ENCODE results near the gene PIGB.

PIGB gene

DNA sequence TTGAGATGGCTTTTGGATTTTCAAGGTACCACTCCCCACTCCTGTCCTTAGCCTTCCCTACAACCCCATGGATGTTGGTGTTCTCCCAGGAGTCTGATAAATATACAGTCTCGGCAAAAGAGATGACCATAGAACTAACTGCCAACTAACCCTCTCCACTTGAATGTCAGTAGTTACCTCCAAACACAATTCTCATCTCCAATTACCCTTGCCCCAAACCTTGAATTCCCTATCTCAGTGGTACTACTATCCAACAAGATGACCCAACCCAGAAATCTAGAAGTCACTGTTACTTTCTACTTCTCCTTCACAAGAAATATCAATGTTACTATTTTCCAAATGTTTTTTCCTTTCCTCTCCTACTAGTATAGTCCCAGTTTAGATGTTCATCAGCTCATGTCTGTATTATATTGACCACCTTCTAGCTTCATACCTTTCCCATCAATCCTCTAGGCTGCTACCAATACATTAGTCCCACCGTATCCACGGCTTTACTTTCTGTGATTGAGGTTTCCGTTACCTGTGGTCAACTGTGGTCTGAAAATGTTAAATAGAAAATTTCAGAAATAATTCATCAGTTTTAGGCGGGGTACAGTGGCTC is 38.1 kb downstream of the PIGB start:
- Histone ChIP-seq H3K27me3 (ENCODE audit: control insufficient read depth, insufficient read depth, low read length) (no peaks in the 10 kb centered on the region), H3K9ac (ENCODE audit: low read length) (no peak overlapping the region), H3K27ac (ENCODE audit: low read length) (no peak overlapping the region), H3K9me3 (ENCODE audit: control insufficient read depth, low read depth, low read length) (no peaks in the 10 kb centered on the region), H3K36me3 (ENCODE audit: control insufficient read depth, low read depth, low read length) (no peaks in the 10 kb centered on the region), H3K4me3 (ENCODE audit: low read length) (no peak overlapping the region), H3K4me1 (ENCODE audit: control insufficient read depth, low read depth, low read length) (peaks cover 16% of the 10 kb centered on the region)

DNA sequence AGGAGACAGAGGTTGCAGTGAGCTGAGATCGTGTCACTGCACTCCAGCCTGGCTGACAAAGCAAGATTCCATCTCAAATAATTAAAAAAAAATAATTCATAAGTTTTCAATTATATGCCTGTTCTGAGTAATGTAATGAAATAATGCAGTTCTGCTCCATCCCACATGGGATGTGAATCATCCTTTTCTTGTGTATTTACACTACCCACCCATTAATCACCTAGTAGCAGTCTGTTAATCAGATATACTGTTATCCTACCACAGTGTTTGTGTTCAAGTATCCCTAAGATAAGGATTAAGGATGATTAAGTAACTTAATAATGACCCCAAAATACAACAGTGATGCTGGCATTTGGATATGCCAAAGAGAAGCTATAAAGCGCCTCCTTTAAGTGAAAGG is 38.8 kb downstream of the PIGB start:
- Histone ChIP-seq H3K9ac (ENCODE audit: low read length) (no peak overlapping the region), H3K27me3 (ENCODE audit: control insufficient read depth, insufficient read depth, low read length) (no peaks in the 10 kb centered on the region), H3K27ac (ENCODE audit: low read length) (no peak overlapping the region), H3K4me3 (ENCODE audit: low read length) (no peak overlapping the region), H3K4me1 (ENCODE audit: control insufficient read depth, low read depth, low read length) (peaks cover 9% of the 10 kb centered on the region), H3K9me3 (ENCODE audit: control insufficient read depth, low read depth, low read length) (no peaks in the 10 kb centered on the region), H3K36me3 (ENCODE audit: control insufficient read depth, low read depth, low read length) (no peaks in the 10 kb centered on the region)

DNA sequence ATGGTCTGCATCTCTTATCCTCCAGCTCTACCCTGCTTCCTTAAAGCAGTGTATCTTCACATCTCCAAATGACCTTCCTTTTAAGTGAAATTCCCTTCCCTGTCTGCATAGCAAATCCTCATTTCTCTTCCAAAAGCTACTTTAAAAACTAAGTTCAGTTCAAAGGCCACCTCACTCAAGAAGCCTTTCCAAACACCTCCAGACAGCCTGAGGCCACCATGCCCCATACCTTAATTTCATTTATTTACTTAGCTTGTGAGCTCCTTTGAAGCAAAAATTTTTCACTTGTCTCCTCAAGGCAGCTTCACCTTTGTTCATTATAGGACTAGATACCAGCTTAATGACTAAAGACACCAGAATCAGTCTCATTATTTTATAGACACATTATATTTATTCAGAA is 39.4 kb downstream of the PIGB start:
- H3K9ac ChIP-seq (ENCODE audit: low read length): no peak overlapping the region

DNA sequence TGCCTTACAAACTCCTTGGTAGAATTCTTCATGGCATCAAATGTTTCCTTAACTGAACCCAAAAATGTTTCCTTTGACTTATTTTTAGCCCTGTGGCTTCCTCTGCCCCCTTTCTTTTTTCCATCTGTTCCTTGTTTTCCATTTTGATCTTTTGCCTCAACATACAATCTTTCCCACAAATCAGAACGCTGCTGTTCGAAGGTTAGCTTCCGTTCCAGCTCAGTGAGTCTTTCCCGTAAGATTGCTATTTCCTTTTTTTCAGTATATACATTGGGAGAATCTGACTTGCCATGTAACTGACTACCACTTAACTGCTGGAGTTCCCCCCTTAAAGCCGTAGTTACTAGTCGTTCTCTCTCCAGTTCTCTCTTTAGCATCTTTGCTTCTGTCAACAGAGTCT is 41.2 kb downstream of the PIGB start:
- Histone ChIP-seq H3K9me3 (ENCODE audit: control insufficient read depth, low read depth, low read length) (no peaks in the 10 kb centered on the region), H3K4me3 (ENCODE audit: low read length) (no peak overlapping the region), H3K4me1 (ENCODE audit: control insufficient read depth, low read depth, low read length) (no peaks in the 10 kb centered on the region), H3K27ac (ENCODE audit: low read length) (no peak overlapping the region), H3K9ac (ENCODE audit: low read length) (no peak overlapping the region), H3K36me3 (ENCODE audit: control insufficient read depth, low read depth, low read length) (no peaks in the 10 kb centered on the region), H3K27me3 (ENCODE audit: control insufficient read depth, insufficient read depth, low read length) (no peaks in the 10 kb centered on the region)

More for the DNA sequence above, 39.4 kb downstream of the PIGB start:
- Histone ChIP-seq H3K36me3 (ENCODE audit: control insufficient read depth, low read depth, low read length) (no peaks in the 10 kb centered on the region), H3K4me1 (ENCODE audit: control insufficient read depth, low read depth, low read length) (peaks cover 2% of the 10 kb centered on the region), H3K4me3 (ENCODE audit: low read length) (no peak overlapping the region), H3K27ac (ENCODE audit: low read length) (no peak overlapping the region), H3K27me3 (ENCODE audit: control insufficient read depth, insufficient read depth, low read length) (no peaks in the 10 kb centered on the region), H3K9me3 (ENCODE audit: control insufficient read depth, low read depth, low read length) (no peaks in the 10 kb centered on the region)

DNA sequence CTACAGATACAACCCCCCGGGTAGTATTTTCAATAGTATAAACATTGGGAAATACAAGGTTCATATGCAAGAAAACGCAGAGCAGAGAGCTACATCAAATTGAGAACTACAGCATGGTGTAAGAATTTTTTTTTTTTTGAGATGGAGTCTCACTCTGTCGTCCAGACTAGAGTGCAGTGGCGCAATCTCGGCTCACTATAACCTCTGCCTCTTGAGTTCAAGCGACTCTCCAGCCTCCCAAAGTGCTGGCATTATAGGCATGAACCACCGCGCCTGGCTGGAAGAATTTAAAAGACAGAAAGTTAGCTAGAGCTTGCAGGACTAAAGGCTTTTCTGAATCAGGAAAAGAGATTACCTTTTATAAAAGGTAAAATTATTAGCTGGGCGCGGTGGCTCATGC is 42.0 kb downstream of the PIGB start:
- Histone ChIP-seq H3K27ac (ENCODE audit: low read length) (no peak overlapping the region), H3K4me3 (ENCODE audit: low read length) (no peak overlapping the region), H3K9ac (ENCODE audit: low read length) (no peak overlapping the region), H3K4me1 (ENCODE audit: control insufficient read depth, low read depth, low read length) (no peaks in the 10 kb centered on the region), H3K27me3 (ENCODE audit: control insufficient read depth, insufficient read depth, low read length) (no peaks in the 10 kb centered on the region), H3K36me3 (ENCODE audit: control insufficient read depth, low read depth, low read length) (no peaks in the 10 kb centered on the region), H3K9me3 (ENCODE audit: control insufficient read depth, low read depth, low read length) (no peaks in the 10 kb centered on the region)

DNA sequence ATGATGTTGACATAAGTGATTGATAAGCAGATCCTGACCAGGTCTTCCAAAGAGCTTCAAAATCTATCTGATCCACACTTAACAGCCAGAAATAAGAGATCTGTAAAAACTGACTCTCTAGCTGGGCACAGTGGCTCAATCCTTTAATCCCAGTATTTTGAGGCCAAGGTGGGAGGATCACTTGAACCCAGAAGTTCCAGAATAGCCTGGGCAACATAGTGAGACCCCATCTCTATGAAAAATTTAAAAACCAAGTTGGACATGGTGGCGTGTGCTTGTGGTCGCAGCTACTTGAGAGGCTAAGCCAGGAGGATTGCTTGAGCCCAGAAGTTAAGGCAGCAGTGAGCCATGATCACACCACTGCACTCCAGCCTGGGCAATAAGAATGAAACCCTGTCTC is 43.6 kb downstream of the PIGB start:
- H3K4me1 ChIP-seq (ENCODE audit: control insufficient read depth, low read depth, low read length): no peaks in the 10 kb centered on the region
- H3K36me3 ChIP-seq (ENCODE audit: control insufficient read depth, low read depth, low read length): no peaks in the 10 kb centered on the region
- no peak overlapping the region for H3K4me3 ChIP-seq (ENCODE audit: low read length)
- H3K9ac ChIP-seq (ENCODE audit: low read length): no peak overlapping the region
- no peaks in the 10 kb centered on the region for H3K27me3 ChIP-seq (ENCODE audit: control insufficient read depth, insufficient read depth, low read length)
- H3K9me3 ChIP-seq (ENCODE audit: control insufficient read depth, low read depth, low read length): no peaks in the 10 kb centered on the region
- H3K27ac ChIP-seq (ENCODE audit: low read length): no peak overlapping the region

DNA sequence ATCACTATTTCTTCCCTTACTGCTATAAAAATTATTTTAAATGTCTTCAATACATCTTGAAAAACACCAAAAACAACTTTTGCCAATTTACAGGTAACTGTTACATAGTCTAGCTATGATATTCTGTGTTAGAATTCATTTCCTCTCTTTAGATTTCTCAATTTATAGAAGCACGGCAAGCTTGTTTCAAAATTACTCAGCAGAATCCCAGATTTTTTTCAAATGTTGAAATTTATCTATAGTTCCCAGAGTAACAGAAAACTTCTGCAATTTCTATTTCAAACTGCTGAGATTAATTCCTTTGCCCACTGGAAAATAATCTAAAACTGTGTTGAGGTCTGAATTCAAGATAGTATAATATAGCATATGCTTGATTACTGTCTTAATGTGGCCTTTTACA is 48.0 kb downstream of the PIGB start:
- Histone ChIP-seq H3K36me3 (ENCODE audit: control insufficient read depth, low read depth, low read length) (no peaks in the 10 kb centered on the region), H3K9me3 (ENCODE audit: control insufficient read depth, low read depth, low read length) (no peaks in the 10 kb centered on the region), H3K9ac (ENCODE audit: low read length) (no peak overlapping the region), H3K4me3 (ENCODE audit: low read length) (no peak overlapping the region), H3K4me1 (ENCODE audit: control insufficient read depth, low read depth, low read length) (no peaks in the 10 kb centered on the region), H3K27me3 (ENCODE audit: control insufficient read depth, insufficient read depth, low read length) (no peaks in the 10 kb centered on the region), H3K27ac (ENCODE audit: low read length) (no peak overlapping the region)

DNA sequence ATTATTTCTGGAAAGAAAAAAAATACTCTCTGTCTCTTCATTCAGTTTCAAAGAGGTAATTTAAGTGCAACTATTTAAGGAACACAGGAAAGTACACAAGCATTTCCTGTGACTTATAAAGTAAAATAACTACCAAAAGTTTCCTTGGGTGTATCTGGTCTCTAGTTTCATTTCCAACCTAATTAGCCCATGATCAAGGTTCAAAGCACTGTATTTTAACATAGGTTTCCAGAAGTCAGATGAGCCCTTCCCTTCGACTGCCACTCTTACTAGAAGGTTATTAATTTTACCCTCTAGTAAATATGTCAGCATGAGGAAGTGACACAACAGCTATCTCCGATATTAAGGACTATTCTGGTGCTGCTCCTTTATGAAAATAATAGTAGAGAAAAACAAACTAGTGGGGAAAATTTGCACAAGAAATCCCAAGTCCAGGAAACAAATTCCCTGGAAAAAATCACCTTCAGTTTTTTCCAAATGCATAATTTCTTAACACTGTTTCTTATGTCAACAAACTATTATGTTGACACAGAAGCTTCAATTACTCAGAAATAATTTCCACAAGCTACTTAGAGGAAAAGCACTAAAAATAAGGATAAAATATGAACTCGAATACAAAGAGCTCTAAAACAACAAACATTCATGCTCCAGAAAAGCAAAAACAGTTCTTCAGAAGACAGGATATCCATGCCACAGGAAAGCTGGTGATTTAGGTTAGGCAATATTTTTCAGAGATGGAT is 53.8 kb downstream of the PIGB start:
- Histone ChIP-seq H3K27me3 (ENCODE audit: control insufficient read depth, insufficient read depth, low read length) (no peaks in the 10 kb centered on the region), H3K4me1 (ENCODE audit: control insufficient read depth, low read depth, low read length) (no peaks in the 10 kb centered on the region), H3K27ac (ENCODE audit: low read length) (no peak overlapping the region), H3K36me3 (ENCODE audit: control insufficient read depth, low read depth, low read length) (no peaks in the 10 kb centered on the region), H3K9me3 (ENCODE audit: control insufficient read depth, low read depth, low read length) (no peaks in the 10 kb centered on the region), H3K9ac (ENCODE audit: low read length) (no peak overlapping the region), H3K4me3 (ENCODE audit: low read length) (no peak overlapping the region)

DNA sequence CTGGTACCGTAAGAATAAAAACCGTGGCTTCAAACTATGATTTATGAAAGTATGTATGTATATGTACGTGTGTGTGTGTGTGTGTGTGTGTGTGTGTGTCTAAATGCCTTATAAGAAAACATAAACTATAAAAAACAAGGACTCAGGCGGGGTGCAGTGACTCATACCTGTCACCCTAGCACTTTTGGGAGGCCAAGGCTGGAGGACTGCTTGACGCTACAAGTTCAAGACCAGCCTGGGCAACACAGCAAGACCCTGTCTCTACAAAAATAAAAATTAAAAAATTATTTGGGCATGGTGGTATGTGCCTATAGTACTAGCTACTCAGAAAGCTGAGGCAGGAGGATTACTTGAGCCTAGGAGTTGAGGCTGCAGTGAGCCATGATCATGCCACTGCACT is 60.1 kb downstream of the PIGB start:
- Histone ChIP-seq H3K36me3 (ENCODE audit: control insufficient read depth, low read depth, low read length) (no peaks in the 10 kb centered on the region), H3K27me3 (ENCODE audit: control insufficient read depth, insufficient read depth, low read length) (no peaks in the 10 kb centered on the region), H3K4me1 (ENCODE audit: control insufficient read depth, low read depth, low read length) (no peaks in the 10 kb centered on the region), H3K9ac (ENCODE audit: low read length) (no peak overlapping the region), H3K4me3 (ENCODE audit: low read length) (no peak overlapping the region), H3K9me3 (ENCODE audit: control insufficient read depth, low read depth, low read length) (no peaks in the 10 kb centered on the region), H3K27ac (ENCODE audit: low read length) (no peak overlapping the region)

DNA sequence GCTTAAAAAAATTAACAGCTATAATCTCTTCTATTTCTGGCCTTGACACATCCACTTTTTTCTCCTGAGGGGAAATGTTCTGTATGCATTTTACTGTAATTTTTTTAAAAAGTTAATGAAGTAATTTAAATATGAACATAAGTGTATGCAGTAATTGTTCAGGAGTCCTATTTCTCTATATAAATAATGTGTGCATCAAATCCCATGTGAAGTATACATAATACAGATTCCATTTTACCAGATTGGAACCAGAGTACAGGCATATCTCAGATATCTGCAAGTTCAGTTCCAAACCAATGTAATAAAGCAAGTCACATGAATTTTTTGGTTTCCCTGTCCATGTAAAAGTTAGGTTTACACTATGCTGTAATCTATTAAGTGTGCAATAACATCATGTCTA is 62.6 kb downstream of the PIGB start:
- H3K36me3 ChIP-seq (ENCODE audit: control insufficient read depth, low read depth, low read length): no peaks in the 10 kb centered on the region
- H3K27me3 ChIP-seq (ENCODE audit: control insufficient read depth, insufficient read depth, low read length): no peaks in the 10 kb centered on the region
- no peak overlapping the region for H3K9ac ChIP-seq (ENCODE audit: low read length)
- H3K9me3 ChIP-seq (ENCODE audit: control insufficient read depth, low read depth, low read length): no peaks in the 10 kb centered on the region
- H3K4me3 ChIP-seq (ENCODE audit: low read length): no peak overlapping the region
- no peak overlapping the region for H3K27ac ChIP-seq (ENCODE audit: low read length)
- no peaks in the 10 kb centered on the region for H3K4me1 ChIP-seq (ENCODE audit: control insufficient read depth, low read depth, low read length)

DNA sequence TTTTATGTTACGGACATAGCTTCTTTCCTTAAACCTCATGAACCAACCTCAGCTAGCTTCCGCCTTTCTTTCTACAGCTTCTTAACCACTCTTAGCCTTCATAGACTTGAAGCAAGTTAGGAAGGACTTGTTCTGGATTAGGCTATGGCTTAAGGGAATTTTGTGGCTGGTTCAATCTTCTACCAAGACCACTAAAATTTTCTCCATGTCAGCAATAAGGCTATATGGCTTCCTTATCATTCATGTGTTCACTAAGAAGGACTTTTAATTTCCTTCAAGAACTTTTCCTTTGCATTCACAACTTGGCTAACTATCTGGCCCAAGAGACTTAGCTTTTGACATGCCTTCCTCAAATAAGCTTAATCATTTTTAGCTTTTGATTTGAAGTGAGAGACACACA is 64.7 kb downstream of the PIGB start:
- Histone ChIP-seq H3K9me3 (ENCODE audit: control insufficient read depth, low read depth, low read length) (no peaks in the 10 kb centered on the region), H3K9ac (ENCODE audit: low read length) (no peak overlapping the region), H3K27ac (ENCODE audit: low read length) (no peak overlapping the region), H3K27me3 (ENCODE audit: control insufficient read depth, insufficient read depth, low read length) (no peaks in the 10 kb centered on the region), H3K4me1 (ENCODE audit: control insufficient read depth, low read depth, low read length) (no peaks in the 10 kb centered on the region), H3K4me3 (ENCODE audit: low read length) (no peak overlapping the region), H3K36me3 (ENCODE audit: control insufficient read depth, low read depth, low read length) (no peaks in the 10 kb centered on the region)

DNA sequence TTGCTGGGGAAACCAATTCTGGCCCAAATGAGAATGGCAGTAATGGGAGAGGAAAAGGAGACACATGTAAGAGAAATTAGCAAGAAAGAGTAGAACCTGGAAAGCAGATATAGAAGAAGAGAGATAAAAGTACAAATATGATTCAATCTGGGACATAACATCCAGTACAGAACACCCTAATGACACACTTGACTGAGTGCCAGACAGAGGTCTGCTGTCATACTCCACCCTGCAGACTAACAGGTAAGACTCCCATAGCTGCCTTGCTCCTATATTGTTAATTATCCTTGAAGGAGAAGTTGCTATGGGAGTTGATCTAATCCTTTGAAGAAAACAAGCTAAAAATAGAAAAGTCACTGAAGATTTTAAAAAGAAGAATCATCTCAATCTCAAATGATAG is 68.0 kb downstream of the PIGB start:
- Histone ChIP-seq H3K4me1 (ENCODE audit: control insufficient read depth, low read depth, low read length) (no peaks in the 10 kb centered on the region), H3K4me3 (ENCODE audit: low read length) (no peak overlapping the region), H3K9ac (ENCODE audit: low read length) (no peak overlapping the region), H3K27ac (ENCODE audit: low read length) (no peak overlapping the region), H3K36me3 (ENCODE audit: control insufficient read depth, low read depth, low read length) (no peaks in the 10 kb centered on the region), H3K9me3 (ENCODE audit: control insufficient read depth, low read depth, low read length) (no peaks in the 10 kb centered on the region), H3K27me3 (ENCODE audit: control insufficient read depth, insufficient read depth, low read length) (no peaks in the 10 kb centered on the region)
